Activated CD8-positive, alpha-beta T cell treated with anti-CD3 and anti-CD28 coated beads, Interleukin-2, amount 10 ng/mL, durations not matched to agents 7 days and 5 days (primary cell): ENCODE data around the gene MIPEP. TPM values are rescaled to one million over a fixed set of nuclear protein-coding genes. Genes with fewer than 3 reads are reported as not detected.

Experiments used
- ATAC-seq: fragments of 150-1000 bp; cut with Tn5 transposase; one replicate; pipeline ENCODE4 v1.10.0; 2021; ENCODE audit warnings: moderate library complexity
- CTCF ChIA-PET: fragments of 350-600 bp; sonication (Branson Sonifier 250); formaldehyde crosslinking; loops from one replicate; lab custom pipeline; 2021; ENCODE audit warnings: antibody characterized with exemption; lab: Charles Lee
- POLR2A ChIA-PET: fragments of 350-600 bp; sonication (Branson Sonifier 250); formaldehyde crosslinking; loops from one replicate; lab custom pipeline; 2021; ENCODE audit warnings: antibody characterized with exemption; lab: Charles Lee
- DNase-seq: peaks from one replicate; pipeline ENCODE4 v3.0.0-alpha.2; 2020
- H3K27ac Mint-ChIP-seq: one replicate; pipeline ENCODE4 v1.8.0; 2021; ENCODE audit warnings: mild to moderate bottlenecking, mixed read lengths
- H3K27me3 Mint-ChIP-seq: one replicate; pipeline ENCODE4 v1.8.0; 2021; ENCODE audit warnings: low read depth, mixed read lengths
- H3K36me3 Mint-ChIP-seq: one replicate; pipeline ENCODE4 v1.8.0; 2021; ENCODE audit warnings: low read depth, mixed read lengths
- H3K4me1 Mint-ChIP-seq: one replicate; pipeline ENCODE4 v1.8.0; 2021; ENCODE audit warnings: low read depth, mixed read lengths
- H3K4me3 Mint-ChIP-seq: one replicate; pipeline ENCODE4 v1.8.0; 2021; ENCODE audit warnings: mild to moderate bottlenecking, mixed read lengths
- H3K9me3 Mint-ChIP-seq: one replicate; pipeline ENCODE4 v1.8.0; 2022; ENCODE audit warnings: mixed read lengths; ENCODE audit not compliant: insufficient read depth
- total RNA-seq, 2 experiments: library from RNA; stranded (reverse); gene quantifications; one replicate each; pipeline ENCODE4 v1.2.3, GENCODE V29; 2021

Gene MIPEP
- total RNA-seq, 2 experiments from 2014 or later: 9.6 to 11.6 TPM

DNA sequence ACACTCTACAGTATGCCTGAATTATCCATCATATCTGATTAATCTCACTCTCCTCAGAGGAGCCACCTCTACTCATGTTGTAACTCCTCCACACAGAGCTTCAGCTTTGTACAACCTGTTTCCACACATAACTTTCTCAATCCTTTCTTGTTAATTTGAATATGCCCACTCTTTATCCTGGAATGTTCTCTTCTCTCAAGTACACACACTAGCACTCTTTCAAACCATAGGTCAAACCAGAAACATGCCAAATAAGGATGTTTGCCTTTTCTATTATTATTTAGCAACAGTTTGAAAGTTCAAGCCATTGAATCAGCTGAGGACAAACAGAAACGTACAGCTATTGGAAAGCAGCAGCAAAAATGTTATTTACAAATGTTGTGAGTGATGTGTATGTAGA, 110.3 kb downstream of the MIPEP start:
- POLR2A ChIA-PET: no interaction called here
- H3K9me3 Mint-ChIP-seq: no peaks in the 10 kb centered on the region
- H3K4me1 Mint-ChIP-seq: peaks cover 10% of the 10 kb centered on the region
- H3K36me3 Mint-ChIP-seq: no peaks in the 10 kb centered on the region
- no peaks in the 10 kb centered on the region for H3K27me3 Mint-ChIP-seq
- no peak for DNase-seq
- ATAC-seq: no peak
- no peak overlapping the region for H3K27ac Mint-ChIP-seq
- no peak overlapping the region for H3K4me3 Mint-ChIP-seq
- CTCF ChIA-PET: interaction anchor here (1.7 kb wide), 1 partner anchor 10 kb away, joined by 6 read pairs; no protein-coding TSS in a partner anchor

DNA sequence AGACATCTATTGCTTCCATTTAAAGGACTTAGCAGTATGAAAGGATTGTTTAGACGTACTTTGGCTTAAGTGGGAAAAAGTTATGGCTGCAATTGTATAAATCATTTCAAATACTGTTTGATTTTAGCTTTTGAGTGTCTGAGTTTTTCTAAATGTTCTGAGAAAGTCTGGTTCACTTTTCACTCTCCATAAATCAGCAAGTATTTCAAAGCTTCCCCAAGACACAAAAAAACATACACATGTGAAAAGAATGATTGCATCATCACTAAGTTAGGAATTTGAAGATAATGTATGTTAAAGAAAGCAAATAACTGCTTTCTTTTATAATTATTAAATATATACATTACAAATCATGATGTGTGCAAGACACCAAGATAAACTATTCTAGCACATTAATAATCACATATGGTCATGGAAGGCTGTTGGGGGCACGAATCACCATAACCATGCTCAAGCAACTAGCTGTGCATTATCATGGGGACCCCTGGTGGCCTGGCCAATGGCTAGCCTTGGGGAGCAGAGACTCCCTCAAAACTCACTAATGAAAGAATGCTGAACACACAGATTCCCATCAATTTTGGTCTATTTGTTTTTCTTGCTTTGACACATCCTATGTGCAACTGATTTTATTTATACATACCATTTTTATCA, 111.1 kb downstream of the MIPEP start:
- no peaks in the 10 kb centered on the region for H3K27me3 Mint-ChIP-seq
- DNase-seq: no peak
- CTCF ChIA-PET: interaction anchor here (1.7 kb wide), 1 partner anchor 10 kb away, joined by 6 read pairs; no protein-coding TSS in a partner anchor

DNA sequence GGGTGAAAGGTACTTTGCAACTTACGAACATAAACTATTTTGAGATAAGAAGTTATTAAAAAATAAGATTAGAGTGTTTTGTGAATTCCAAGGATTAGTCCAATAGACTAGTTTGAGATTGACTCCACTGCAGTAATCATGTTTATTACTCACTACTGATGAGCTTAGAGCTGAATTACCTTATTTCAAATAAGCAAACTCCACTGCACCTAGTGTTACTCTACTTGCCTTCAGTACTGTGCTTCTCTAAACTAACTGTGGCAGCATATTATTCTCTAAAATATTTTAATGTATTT, 111.7 kb downstream of the MIPEP start:
- no peaks in the 10 kb centered on the region for H3K27me3 Mint-ChIP-seq
- no peak for DNase-seq
- H3K4me1 Mint-ChIP-seq: peaks cover 10% of the 10 kb centered on the region
- no peak overlapping the region for H3K4me3 Mint-ChIP-seq
- no peak for ATAC-seq
- no peak overlapping the region for H3K27ac Mint-ChIP-seq
- POLR2A ChIA-PET: no interaction called here
- CTCF ChIA-PET: interaction anchor here (1.7 kb wide), 1 partner anchor 11 kb away, joined by 6 read pairs; no protein-coding TSS in a partner anchor
- no peaks in the 10 kb centered on the region for H3K9me3 Mint-ChIP-seq
- no peaks in the 10 kb centered on the region for H3K36me3 Mint-ChIP-seq

More for the DNA sequence above, 111.1 kb downstream of the MIPEP start:
- Mint-ChIP-seq H3K27ac (no peak overlapping the region), H3K4me1 (peaks cover 10% of the 10 kb centered on the region), H3K4me3 (no peak overlapping the region), H3K36me3 (no peaks in the 10 kb centered on the region), H3K9me3 (no peaks in the 10 kb centered on the region)
- POLR2A ChIA-PET: no interaction called here
- no peak for ATAC-seq

DNA sequence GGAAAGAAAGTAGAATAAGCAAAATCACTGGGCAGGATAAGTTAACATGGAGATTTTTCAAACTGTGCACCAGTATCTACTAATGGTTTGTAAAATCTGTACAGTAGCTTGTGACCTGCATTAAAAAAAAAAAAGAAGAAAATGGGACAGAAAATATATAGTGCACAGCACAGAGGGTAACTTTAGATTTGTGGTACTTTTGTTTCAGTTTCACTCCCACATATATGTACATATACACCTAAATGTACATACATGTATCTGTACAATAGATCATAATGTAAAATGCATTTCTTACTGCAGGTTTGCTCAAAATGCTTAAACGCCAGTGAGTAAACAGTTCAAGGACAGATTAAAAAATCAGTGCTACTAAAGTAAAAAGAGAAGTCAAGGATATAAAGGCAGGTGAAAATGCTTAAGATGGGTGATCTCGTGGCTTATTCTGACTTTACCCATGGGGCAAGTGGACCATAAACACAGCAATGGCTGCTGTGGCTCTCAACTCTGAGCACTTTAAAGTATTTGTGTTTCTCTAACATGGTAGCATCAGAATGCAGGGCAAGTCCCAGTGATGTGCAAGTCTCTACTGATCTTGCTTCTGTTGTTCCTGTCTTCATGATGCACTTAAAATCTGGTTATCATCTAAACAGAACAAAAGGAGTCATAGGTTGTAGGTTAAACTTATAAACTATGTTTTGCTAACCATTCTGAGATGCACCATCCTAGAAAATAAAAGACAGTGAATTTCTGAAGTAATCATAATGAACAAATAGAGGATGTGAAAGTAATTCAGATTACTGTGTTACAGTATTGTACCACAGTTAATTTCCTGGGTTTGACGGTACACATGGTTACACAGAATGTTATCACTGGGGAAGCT, 112.3 kb downstream of the MIPEP start:
- ATAC-seq: no peak

DNA sequence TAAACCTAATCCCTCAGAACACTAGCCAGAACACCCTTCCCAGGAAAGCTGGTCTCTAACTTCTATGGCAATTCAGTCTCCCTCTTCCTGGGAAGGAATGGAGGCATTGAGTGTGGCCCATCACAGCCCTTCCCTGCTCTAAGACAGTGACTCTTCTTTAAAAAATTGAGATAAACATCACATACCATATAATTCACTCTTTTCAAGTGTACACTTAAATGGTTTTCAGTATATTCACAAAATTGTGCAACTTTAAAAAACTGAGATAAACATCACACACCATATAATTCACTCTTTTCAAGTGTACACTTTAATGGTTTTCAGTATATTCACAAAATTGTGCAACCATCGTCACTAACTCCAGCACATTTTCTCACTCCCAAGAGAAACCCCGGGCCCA, 116.5 kb downstream of the MIPEP start:
- H3K36me3 Mint-ChIP-seq: no peaks in the 10 kb centered on the region
- ATAC-seq (no peak), DNase-seq (no peak)
- no peaks in the 10 kb centered on the region for H3K27me3 Mint-ChIP-seq
- ChIA-PET CTCF (no interaction called here), POLR2A (no interaction called here)
- no peaks in the 10 kb centered on the region for H3K9me3 Mint-ChIP-seq
- peaks cover 14% of the 10 kb centered on the region for H3K4me1 Mint-ChIP-seq
- H3K4me3 Mint-ChIP-seq: no peak overlapping the region
- H3K27ac Mint-ChIP-seq: no peak overlapping the region

More for the DNA sequence above, 112.3 kb downstream of the MIPEP start:
- H3K4me3 Mint-ChIP-seq: no peak overlapping the region
- no peak overlapping the region for H3K27ac Mint-ChIP-seq
- POLR2A ChIA-PET: no interaction called here
- H3K27me3 Mint-ChIP-seq: no peaks in the 10 kb centered on the region
- DNase-seq: no peak
- H3K4me1 Mint-ChIP-seq: peaks cover 10% of the 10 kb centered on the region
- H3K9me3 Mint-ChIP-seq: no peaks in the 10 kb centered on the region
- H3K36me3 Mint-ChIP-seq: no peaks in the 10 kb centered on the region
- CTCF ChIA-PET: interaction anchor here (1.7 kb wide), 1 partner anchor 12 kb away, joined by 6 read pairs; no protein-coding TSS in a partner anchor

DNA sequence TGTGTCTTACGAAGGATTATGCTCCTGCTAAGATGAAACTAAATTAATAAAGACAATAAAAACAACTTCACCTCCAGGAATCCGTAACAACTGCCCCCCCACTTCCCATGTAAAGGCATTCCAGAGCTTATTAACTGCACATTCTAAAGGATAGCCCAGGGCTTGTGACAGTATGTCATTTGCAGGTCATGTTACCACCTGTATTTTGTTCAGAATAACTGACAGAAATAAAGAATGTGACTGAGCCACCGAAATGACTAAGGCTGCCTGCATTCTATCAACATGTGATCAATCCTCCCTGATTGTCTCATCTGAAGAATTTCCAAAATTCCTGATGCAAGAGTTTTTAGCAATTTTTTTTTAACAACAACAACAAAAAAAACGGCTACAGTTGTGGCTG, 117.2 kb downstream of the MIPEP start:
- no peak for DNase-seq
- H3K4me1 Mint-ChIP-seq: peaks cover 10% of the 10 kb centered on the region
- ChIA-PET POLR2A (no interaction called here), CTCF (no interaction called here)
- no peaks in the 10 kb centered on the region for H3K36me3 Mint-ChIP-seq
- no peak for ATAC-seq
- H3K27me3 Mint-ChIP-seq: no peaks in the 10 kb centered on the region
- H3K27ac Mint-ChIP-seq: no peak overlapping the region
- H3K4me3 Mint-ChIP-seq: no peak overlapping the region
- H3K9me3 Mint-ChIP-seq: no peaks in the 10 kb centered on the region

DNA sequence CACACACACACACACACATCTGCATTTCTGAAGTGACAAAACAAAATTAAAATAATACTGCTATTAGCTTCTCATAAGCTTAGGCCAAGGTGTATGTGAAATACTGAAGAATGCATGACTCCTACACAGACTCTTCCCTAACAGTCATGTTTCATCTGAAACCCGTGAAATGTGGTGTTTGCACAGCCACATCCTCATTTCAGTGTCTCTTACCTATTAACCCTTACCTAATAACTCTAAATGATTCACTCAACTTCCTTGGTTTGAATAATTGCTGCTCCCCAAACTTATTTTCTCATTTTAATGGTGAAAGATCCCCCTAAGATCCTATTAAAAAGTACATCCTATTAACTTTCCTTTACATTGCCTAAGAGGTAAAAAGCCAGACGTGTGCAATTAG, 117.6 kb downstream of the MIPEP start:
- Mint-ChIP-seq H3K4me3 (no peak overlapping the region), H3K27me3 (no peaks in the 10 kb centered on the region), H3K4me1 (peaks cover 6% of the 10 kb centered on the region), H3K36me3 (no peaks in the 10 kb centered on the region), H3K9me3 (no peaks in the 10 kb centered on the region), H3K27ac (no peak overlapping the region)
- ATAC-seq: no peak
- no peak for DNase-seq
- ChIA-PET CTCF (no interaction called here), POLR2A (no interaction called here)

DNA sequence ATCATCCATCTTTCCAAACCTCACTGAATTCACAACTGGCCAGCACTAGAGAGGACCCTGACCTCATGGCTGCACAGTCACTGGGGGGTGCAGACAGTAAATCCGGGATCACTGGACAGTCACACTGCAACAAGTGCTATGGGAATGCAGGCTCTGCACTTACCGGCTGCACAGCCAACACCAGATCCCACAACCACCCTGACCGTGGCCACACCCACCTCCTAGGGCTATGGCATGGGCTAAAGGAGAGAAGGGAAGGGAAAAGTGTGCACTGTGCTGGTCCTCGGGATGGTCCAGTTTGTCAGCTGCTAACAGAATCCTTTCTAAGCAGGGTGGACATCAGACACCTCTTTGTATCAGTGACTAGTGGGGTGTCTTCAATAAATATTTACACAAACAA, 118.2 kb downstream of the MIPEP start:
- Mint-ChIP-seq H3K9me3 (no peaks in the 10 kb centered on the region), H3K4me1 (peaks cover 4% of the 10 kb centered on the region), H3K27me3 (no peaks in the 10 kb centered on the region), H3K27ac (no peak overlapping the region), H3K36me3 (no peaks in the 10 kb centered on the region), H3K4me3 (no peak overlapping the region)
- DNase-seq (no peak), ATAC-seq (no peak)
- CTCF ChIA-PET: no interaction called here
- POLR2A ChIA-PET: no interaction called here

DNA sequence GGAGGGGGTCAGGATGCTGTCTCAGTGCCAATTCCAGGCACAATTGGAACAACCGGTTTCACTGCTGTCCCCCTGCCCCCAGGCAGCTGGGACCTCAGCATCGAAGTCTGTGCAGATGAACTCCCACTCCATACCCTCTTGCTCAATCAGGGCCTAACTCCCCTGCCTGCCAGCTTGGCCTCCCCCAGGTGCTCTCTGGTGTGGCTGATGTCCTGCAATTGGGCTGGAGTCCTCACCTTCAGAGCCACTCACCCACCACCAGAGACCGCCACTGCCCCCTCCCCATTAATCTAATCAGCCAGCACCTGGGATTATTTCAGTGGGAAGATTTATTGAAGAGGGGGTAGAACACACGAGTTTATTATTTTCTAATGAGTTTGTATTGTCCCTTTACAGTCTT, 118.8 kb downstream of the MIPEP start:
- Mint-ChIP-seq H3K27ac (no peak overlapping the region), H3K4me3 (no peak overlapping the region), H3K9me3 (no peaks in the 10 kb centered on the region), H3K27me3 (no peaks in the 10 kb centered on the region), H3K36me3 (no peaks in the 10 kb centered on the region), H3K4me1 (peaks cover 4% of the 10 kb centered on the region)
- no peak for DNase-seq
- ChIA-PET CTCF (no interaction called here), POLR2A (no interaction called here)
- ATAC-seq: no peak

DNA sequence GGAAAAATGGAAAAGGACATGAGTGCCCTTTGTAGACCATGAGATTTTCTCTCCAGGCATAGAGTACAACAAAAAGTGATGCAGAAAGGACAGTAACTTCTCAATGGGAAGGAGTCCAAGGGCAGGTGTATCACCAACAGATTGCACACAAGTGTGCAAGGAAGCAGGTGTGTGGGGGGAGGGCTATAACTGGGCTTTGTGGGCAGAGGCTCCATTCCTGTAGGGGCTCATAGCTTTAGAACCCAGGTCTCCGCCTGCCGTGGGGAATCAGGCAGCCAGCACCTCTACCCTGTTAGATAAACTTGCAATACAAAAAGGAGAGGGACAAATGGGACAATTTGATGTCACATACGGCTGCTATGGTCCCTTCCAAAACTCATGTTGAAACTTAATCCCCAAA, 119.8 kb downstream of the MIPEP start:
- H3K4me1 Mint-ChIP-seq: peaks cover 4% of the 10 kb centered on the region
- DNase-seq (no peak), ATAC-seq (no peak)
- no peaks in the 10 kb centered on the region for H3K9me3 Mint-ChIP-seq
- no peak overlapping the region for H3K27ac Mint-ChIP-seq
- no peaks in the 10 kb centered on the region for H3K36me3 Mint-ChIP-seq
- ChIA-PET POLR2A (no interaction called here), CTCF (no interaction called here)
- H3K27me3 Mint-ChIP-seq: no peaks in the 10 kb centered on the region
- H3K4me3 Mint-ChIP-seq: no peak overlapping the region

DNA sequence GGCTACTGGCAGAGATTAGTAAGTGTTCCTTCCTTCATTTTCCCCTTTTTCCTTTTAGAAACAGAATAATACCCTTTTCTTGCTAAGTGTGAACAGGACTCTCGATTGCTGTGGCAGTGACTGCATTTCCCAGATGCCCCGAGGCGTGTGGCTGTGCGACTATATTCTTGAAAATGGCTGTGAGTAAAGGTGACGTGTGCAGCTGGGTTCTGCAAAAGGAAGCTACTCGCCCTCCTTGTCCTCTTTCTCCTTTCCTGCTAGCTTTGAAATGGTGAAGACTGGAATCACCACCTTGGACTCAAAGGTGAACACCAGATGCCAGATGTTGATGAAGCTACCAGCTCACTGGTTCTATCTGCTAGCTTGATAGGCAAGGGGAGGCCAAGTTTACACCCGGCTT, 121.4 kb downstream of the MIPEP start:
- ATAC-seq (no peak), DNase-seq (no peak)
- H3K36me3 Mint-ChIP-seq: no peaks in the 10 kb centered on the region
- no peak overlapping the region for H3K4me3 Mint-ChIP-seq
- POLR2A ChIA-PET: no interaction called here
- CTCF ChIA-PET: interaction anchor here (0.9 kb wide), 2 partner anchors 13 to 32 kb away, joined by 3 read pairs; no protein-coding TSS in a partner anchor
- H3K9me3 Mint-ChIP-seq: no peaks in the 10 kb centered on the region
- peaks cover 4% of the 10 kb centered on the region for H3K4me1 Mint-ChIP-seq
- H3K27me3 Mint-ChIP-seq: no peaks in the 10 kb centered on the region
- H3K27ac Mint-ChIP-seq: no peak overlapping the region

DNA sequence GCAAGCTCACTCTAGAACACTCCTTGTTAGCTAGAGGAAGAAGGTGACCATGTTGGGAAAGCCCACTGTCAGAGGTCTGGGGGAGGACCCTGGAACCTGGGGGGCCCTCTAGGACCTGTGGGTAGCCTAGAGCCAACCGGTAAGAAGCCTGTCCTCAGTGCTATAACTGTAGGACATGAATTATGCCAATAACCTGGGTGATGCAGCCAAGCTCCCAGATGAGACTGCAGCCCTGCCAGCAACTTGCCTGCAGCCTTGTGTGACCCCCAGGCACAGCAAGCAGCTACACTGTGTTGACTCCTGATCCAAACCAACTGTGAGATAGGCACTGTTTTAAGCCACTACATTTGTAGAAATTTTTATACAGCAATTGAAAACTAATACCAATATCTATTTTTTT, 122.3 kb downstream of the MIPEP start:
- H3K27ac Mint-ChIP-seq: no peak overlapping the region
- H3K27me3 Mint-ChIP-seq: no peaks in the 10 kb centered on the region
- ChIA-PET CTCF (interaction anchor here (0.9 kb wide), 1 partner anchor 31 kb away, joined by 3 read pairs; no protein-coding TSS in a partner anchor), POLR2A (no interaction called here)
- no peaks in the 10 kb centered on the region for H3K36me3 Mint-ChIP-seq
- no peaks in the 10 kb centered on the region for H3K9me3 Mint-ChIP-seq
- peaks cover 4% of the 10 kb centered on the region for H3K4me1 Mint-ChIP-seq
- no peak overlapping the region for H3K4me3 Mint-ChIP-seq
- DNase-seq (no peak), ATAC-seq (no peak)
